ENCODE results near the gene HSD17B12.

DNA sequence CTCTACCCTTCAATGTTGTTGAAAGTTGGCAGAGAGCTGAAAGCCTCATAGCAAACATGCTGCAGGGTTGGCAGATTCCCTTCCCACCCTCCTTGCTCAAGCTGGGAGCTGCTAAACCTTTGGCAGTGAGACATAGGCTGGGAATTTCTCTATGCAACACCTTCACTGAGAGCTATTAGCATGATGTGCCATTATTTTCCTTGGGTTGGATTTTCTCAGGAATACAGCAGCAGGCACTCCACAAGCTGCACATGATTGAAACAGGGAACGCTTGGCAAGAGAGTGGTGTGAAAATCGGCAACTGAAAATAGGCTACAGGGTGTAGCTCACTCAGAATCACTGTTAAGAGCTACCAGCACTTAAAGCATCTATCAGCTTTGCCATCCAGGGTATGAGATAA, 190.5 kb downstream of the HSD17B12 start:
- TF ChIP-seq, protein P1, sequence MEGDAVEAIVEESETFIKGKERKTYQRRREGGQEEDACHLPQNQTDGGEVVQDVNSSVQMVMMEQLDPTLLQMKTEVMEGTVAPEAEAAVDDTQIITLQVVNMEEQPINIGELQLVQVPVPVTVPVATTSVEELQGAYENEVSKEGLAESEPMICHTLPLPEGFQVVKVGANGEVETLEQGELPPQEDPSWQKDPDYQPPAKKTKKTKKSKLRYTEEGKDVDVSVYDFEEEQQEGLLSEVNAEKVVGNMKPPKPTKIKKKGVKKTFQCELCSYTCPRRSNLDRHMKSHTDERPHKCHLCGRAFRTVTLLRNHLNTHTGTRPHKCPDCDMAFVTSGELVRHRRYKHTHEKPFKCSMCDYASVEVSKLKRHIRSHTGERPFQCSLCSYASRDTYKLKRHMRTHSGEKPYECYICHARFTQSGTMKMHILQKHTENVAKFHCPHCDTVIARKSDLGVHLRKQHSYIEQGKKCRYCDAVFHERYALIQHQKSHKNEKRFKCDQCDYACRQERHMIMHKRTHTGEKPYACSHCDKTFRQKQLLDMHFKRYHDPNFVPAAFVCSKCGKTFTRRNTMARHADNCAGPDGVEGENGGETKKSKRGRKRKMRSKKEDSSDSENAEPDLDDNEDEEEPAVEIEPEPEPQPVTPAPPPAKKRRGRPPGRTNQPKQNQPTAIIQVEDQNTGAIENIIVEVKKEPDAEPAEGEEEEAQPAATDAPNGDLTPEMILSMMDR (IDR thresholded peaks at IDR 0.05; ENCODE audit: low read length): no peak
- no peak for TF ChIP-seq EZH2 (IDR thresholded peaks at IDR 0.05; ENCODE audit: borderline replicate concordance, low read length)

All from OCI-LY1 (cell line).